WTC11 (cell line): ENCODE data around the gene POLR3H. TPM values are rescaled to one million over a fixed set of nuclear protein-coding genes. Genes with fewer than 3 reads are reported as not detected.

Source experiments
- ATAC-seq: fragments of 200-7000 bp; cut with Tn5 transposase; 2 replicates; pipeline ENCODE4 v1.10.0; 2021; ENCODE audit warnings: mild to moderate bottlenecking, moderate library complexity
- CTCF ChIA-PET: fragments of 300-600 bp; sonication (Branson Sonifier 250); formaldehyde crosslinking; loops from one replicate; lab custom pipeline; 2021; ENCODE audit warnings: antibody characterized with exemption; lab: Charles Lee
- POLR2A ChIA-PET: fragments of 350-600 bp; sonication (Branson Sonifier 250); formaldehyde crosslinking; loops from one replicate; lab custom pipeline; 2021; ENCODE audit warnings: antibody characterized with exemption; lab: Charles Lee
- DNase-seq: peaks from one replicate; pipeline ENCODE4 v3.0.0; 2021; ENCODE audit warnings: low spot score
- H3K27ac Mint-ChIP-seq: 2 replicates; pipeline ENCODE4 v1.8.0; 2021; ENCODE audit warnings: mixed read lengths
- H3K27me3 Mint-ChIP-seq: 2 replicates; pipeline ENCODE4 v1.8.0; 2021; ENCODE audit warnings: low read depth, mild to moderate bottlenecking, moderate library complexity, mixed read lengths
- H3K36me3 Mint-ChIP-seq: 2 replicates; pipeline ENCODE4 v1.8.0; 2021; ENCODE audit warnings: mixed read lengths
- H3K4me1 Mint-ChIP-seq: 2 replicates; pipeline ENCODE4 v1.8.0; 2022; ENCODE audit warnings: mixed read lengths
- H3K4me3 Mint-ChIP-seq: 2 replicates; pipeline ENCODE4 v1.8.0; 2021; ENCODE audit warnings: mild to moderate bottlenecking, moderate library complexity, mixed read lengths
- H3K9me3 Mint-ChIP-seq: 2 replicates; pipeline ENCODE4 v1.8.0; 2021; ENCODE audit warnings: mixed read lengths
- CBFB ChIP-seq: sonication (generic); formaldehyde crosslinking; IDR thresholded peaks from 2 replicates; pipeline ENCODE4 v1.8.1; 2022; ENCODE audit warnings: mild to moderate bottlenecking, low read depth, missing genetic modification reagents
- CREM ChIP-seq: sonication (generic); formaldehyde crosslinking; IDR thresholded peaks from 2 replicates; pipeline ENCODE4 v1.8.1; 2022; ENCODE audit warnings: mild to moderate bottlenecking, missing genetic modification reagents, moderate library complexity
- ELF4 ChIP-seq: sonication (generic); formaldehyde crosslinking; IDR thresholded peaks from 2 replicates; pipeline ENCODE4 v1.8.1; 2022; ENCODE audit warnings: low read depth, mild to moderate bottlenecking, moderate library complexity, missing genetic modification reagents
- ETV6 ChIP-seq: sonication (generic); formaldehyde crosslinking; IDR thresholded peaks from 2 replicates; pipeline ENCODE4 v1.8.1; 2022; ENCODE audit warnings: mild to moderate bottlenecking, missing genetic modification reagents
- KAT7 ChIP-seq: sonication (generic); formaldehyde crosslinking; IDR thresholded peaks from 2 replicates; pipeline ENCODE4 v1.8.1; 2023; ENCODE audit warnings: missing genetic modification reagents, mild to moderate bottlenecking, borderline replicate concordance
- PRRX2 ChIP-seq: fragments of 250-450 bp; sonication (Bioruptor Pico); IDR thresholded peaks from 2 replicates; pipeline ENCODE4 v1.8.0; 2021; ENCODE audit warnings: mild to moderate bottlenecking
- TEAD1 ChIP-seq: sonication (generic); formaldehyde crosslinking; IDR thresholded peaks from 2 replicates; pipeline ENCODE4 v1.8.0; 2022; ENCODE audit warnings: mild to moderate bottlenecking, missing genetic modification reagents
- TP53 ChIP-seq: sonication (generic); formaldehyde crosslinking; IDR thresholded peaks from 2 replicates; pipeline ENCODE4 v1.8.1; 2023; ENCODE audit warnings: mild to moderate bottlenecking, missing genetic modification reagents
- total RNA-seq: library from RNA; stranded (reverse); gene quantifications from 3 replicates; pipeline ENCODE4 v1.2.3, GENCODE V29; 2021
- TF ChIP-seq, protein P1 (sequence below): fragments of 250-450 bp; sonication (Bioruptor Pico); IDR thresholded peaks from 2 replicates; pipeline ENCODE4 v1.8.0; 2021; ENCODE audit warnings: mild to moderate bottlenecking
- TF ChIP-seq, protein P2 (sequence below): fragments of 200-600 bp; IDR thresholded peaks from 2 replicates; pipeline ENCODE4 v1.8.0; 2022; ENCODE audit warnings: antibody characterized with exemption

POLR3H gene
- total RNA-seq, 1 experiment from 2014 or later: 28.8 TPM

DNA sequence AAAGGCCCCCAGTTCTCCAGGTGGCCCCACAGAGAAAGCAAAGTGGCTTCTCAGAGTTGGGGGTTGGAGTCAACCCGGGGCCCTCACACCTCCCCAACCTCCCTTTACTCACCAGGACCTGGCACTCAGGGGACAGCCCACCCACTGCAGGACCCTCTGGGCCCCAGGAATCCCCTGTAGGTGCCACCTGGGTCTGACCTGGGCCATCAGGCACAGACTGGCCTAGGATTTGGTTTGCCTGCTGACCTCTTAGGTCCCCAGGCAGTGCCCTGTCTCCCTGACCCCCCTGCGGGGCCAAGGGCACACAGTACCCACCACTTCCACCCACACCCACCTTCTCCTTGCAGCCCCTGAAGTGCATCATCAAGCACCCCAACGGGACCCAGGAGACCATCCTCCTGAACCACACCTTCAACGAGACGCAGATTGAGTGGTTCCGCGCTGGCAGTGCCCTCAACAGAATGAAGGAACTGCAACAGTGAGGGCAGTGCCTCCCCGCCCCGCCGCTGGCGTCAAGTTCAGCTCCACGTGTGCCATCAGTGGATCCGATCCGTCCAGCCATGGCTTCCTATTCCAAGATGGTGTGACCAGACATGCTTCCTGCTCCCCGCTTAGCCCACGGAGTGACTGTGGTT lies 16.0 kb downstream of the POLR3H start:
- ATAC-seq (no peak), DNase-seq (no peak)
- no peak for TF ChIP-seq TEAD1 (CRISPR knock-in tag)
- Mint-ChIP-seq H3K9me3 (no peaks in the 10 kb centered on the region), H3K36me3 (peaks cover 24% of the 10 kb centered on the region), H3K4me3 (no peak overlapping the region), H3K4me1 (peaks cover 4% of the 10 kb centered on the region), H3K27me3 (no peaks in the 10 kb centered on the region), H3K27ac (no peak overlapping the region)
- ChIA-PET CTCF (interaction anchor here (0.7 to 2.8 kb wide), 6 partner anchors 11 to 146 kb away, joined by 4 to 71 read pairs (median 16); partner anchors contain the start of gene TEF), POLR2A (no interaction called here)

DNA sequence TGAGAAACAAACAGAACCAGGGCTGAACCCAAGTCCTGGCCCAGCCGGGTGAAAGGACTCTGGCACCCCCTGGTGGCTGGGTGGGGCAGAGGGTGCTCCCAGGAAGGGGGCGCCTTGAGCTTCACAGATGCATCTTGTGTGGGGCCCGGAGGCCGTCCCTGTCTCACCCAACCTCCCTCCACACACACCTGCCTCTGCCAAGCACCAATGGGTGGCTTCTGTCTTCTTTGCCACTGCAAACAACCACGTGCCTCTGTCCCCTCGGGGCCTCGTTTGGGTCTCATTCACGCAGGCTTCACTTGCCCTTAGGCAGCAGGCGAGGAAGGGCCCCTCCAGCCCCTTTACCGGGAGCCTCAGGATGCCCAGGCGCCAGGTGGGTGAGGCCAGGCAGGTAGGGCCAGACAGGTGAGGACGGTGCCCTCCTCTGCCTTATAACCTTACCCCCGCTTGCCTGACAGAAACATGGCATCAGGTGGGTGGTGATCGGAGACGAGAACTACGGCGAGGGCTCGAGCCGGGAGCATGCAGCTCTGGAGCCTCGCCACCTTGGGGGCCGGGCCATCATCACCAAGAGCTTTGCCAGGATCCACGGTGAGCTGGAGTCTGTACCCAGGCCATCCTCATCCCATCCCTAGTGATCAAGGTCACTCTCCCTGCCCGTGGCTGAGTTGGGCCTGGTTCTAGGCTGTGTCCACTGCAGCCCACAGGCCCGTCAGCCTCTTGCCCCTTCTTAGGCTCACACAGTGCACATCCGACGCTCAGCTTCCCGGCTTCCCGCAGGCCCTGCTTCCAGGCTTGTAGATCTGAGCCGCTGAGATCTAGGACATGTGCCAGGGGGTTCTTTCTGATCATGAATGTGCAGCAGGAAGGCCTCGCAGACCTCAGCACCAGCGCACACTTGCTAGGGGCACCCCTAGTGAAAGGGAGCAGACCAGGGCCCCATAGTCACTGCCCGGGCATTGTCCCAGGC lies 17.2 kb downstream of the POLR3H start:
- H3K9me3 Mint-ChIP-seq: no peaks in the 10 kb centered on the region
- H3K4me1 Mint-ChIP-seq: no peaks in the 10 kb centered on the region
- ChIA-PET POLR2A (interaction anchor here (1.0 kb wide), 2 partner anchors 59 to 124 kb away, joined by 3 read pairs; partner anchors contain the start of gene PHF5A), CTCF (interaction anchor here (0.6 to 2.8 kb wide), 45 partner anchors 8 to 290 kb away, joined by 3 to 71 read pairs (median 5); partner anchors contain the start of genes PHF5A, PMM1, POLR3H and TEF)
- H3K27ac Mint-ChIP-seq: no peak overlapping the region
- TF ChIP-seq KAT7: no peak
- 0 out of 2 replicates have a peak, but pooled peaks have one; percentile 16 for TF ChIP-seq CBFB (CRISPR knock-in tag)
- no peak for TF ChIP-seq CREM (CRISPR knock-in tag)
- TF ChIP-seq, protein P1, sequence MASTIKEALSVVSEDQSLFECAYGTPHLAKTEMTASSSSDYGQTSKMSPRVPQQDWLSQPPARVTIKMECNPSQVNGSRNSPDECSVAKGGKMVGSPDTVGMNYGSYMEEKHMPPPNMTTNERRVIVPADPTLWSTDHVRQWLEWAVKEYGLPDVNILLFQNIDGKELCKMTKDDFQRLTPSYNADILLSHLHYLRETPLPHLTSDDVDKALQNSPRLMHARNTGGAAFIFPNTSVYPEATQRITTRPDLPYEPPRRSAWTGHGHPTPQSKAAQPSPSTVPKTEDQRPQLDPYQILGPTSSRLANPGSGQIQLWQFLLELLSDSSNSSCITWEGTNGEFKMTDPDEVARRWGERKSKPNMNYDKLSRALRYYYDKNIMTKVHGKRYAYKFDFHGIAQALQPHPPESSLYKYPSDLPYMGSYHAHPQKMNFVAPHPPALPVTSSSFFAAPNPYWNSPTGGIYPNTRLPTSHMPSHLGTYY (CRISPR knock-in tag): 0 out of 2 replicates have a peak, but pooled peaks have one; percentile 17
- TF ChIP-seq, protein P2, sequence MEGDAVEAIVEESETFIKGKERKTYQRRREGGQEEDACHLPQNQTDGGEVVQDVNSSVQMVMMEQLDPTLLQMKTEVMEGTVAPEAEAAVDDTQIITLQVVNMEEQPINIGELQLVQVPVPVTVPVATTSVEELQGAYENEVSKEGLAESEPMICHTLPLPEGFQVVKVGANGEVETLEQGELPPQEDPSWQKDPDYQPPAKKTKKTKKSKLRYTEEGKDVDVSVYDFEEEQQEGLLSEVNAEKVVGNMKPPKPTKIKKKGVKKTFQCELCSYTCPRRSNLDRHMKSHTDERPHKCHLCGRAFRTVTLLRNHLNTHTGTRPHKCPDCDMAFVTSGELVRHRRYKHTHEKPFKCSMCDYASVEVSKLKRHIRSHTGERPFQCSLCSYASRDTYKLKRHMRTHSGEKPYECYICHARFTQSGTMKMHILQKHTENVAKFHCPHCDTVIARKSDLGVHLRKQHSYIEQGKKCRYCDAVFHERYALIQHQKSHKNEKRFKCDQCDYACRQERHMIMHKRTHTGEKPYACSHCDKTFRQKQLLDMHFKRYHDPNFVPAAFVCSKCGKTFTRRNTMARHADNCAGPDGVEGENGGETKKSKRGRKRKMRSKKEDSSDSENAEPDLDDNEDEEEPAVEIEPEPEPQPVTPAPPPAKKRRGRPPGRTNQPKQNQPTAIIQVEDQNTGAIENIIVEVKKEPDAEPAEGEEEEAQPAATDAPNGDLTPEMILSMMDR: peak; percentile 84
- no peak for TF ChIP-seq ELF4 (CRISPR knock-in tag)
- DNase-seq (peak; percentile 76), ATAC-seq (peak; percentile 64)
- H3K36me3 Mint-ChIP-seq: peaks cover 23% of the 10 kb centered on the region
- no peak overlapping the region for H3K4me3 Mint-ChIP-seq
- peaks cover 2% of the 10 kb centered on the region; the same call in 1 of the 2 replicates for H3K27me3 Mint-ChIP-seq

DNA sequence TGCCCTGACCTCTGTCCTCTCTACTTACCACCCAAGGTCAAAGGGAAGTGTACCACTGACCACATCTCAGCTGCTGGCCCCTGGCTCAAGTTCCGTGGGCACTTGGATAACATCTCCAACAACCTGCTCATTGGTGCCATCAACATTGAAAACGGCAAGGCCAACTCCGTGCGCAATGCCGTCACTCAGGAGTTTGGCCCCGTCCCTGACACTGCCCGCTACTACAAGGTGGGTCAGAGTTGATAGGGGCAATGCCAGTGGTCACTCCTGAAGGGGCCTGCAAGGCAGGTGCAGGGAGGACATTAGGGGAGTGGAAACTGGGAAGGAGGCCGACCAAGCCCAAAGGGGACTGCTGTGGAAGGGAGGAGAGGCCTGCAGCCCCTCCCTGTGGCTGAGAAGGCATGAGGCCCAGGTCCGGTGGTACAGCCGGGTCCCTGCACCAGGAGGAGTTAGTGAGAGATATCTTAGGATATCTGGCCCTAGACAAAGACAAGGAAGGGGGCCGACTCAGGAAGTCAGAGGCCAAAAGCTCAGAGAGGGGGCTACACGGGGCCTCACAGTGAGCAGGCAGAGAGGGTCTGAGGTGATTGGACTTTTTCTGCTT lies 17.9 kb downstream of the POLR3H start:
- ChIA-PET POLR2A (interaction anchor here (1.0 kb wide), 1 partner anchor 123 kb away, joined by 3 read pairs; no protein-coding TSS in a partner anchor), CTCF (interaction anchor here (0.6 to 2.8 kb wide), 39 partner anchors 9 to 289 kb away, joined by 3 to 71 read pairs (median 8); partner anchors contain the start of genes PHF5A, PMM1, POLR3H and TEF)
- no peaks in the 10 kb centered on the region for H3K9me3 Mint-ChIP-seq
- DNase-seq (peak; percentile 27), ATAC-seq (peak; percentile 49)
- H3K27me3 Mint-ChIP-seq: peaks cover 2% of the 10 kb centered on the region; the same call in 1 of the 2 replicates
- peak overlapping the region; percentile 51; the same call in 1 of the 2 replicates for H3K27ac Mint-ChIP-seq
- no peak overlapping the region for H3K4me3 Mint-ChIP-seq
- H3K36me3 Mint-ChIP-seq: peaks cover 23% of the 10 kb centered on the region
- TF ChIP-seq PRRX2 (no peak; the same call in 1 of the 2 replicates), TP53 (CRISPR knock-in tag) (no peak), ETV6 (CRISPR knock-in tag) (0 out of 2 replicates have a peak, but pooled peaks have one; percentile 32)
- no peaks in the 10 kb centered on the region for H3K4me1 Mint-ChIP-seq
